ENCODE data around the gene MYO9B. TPM values are rescaled to one million over a fixed set of nuclear protein-coding genes. Genes with fewer than 3 reads are reported as not detected.

The MYO9B gene
- total and polyA plus RNA-seq, 8 donors = 56.5 to 149 (median 66.0) TPM

- Histone ChIP-seq H3K27me3 (no peaks in the 10 kb centered on the region), H3K36me3 (peaks cover 0 to 43% of the 10 kb centered on the region in 2 donors)
- intact Hi-C loops (cut with DNase I) = no loop called here
These were observed 159.9 kb downstream of the MYO9B start for GRCh38 chr19:17235300-17235970.

GRCh38 chr19:17235971-17236777, 160.6 kb downstream of the MYO9B start:
- no peaks in the 10 kb centered on the region for H3K27me3 ChIP-seq
- H3K36me3 ChIP-seq = peaks cover 0 to 36% of the 10 kb centered on the region in 2 donors
- intact Hi-C loops (cut with DNase I) = no loop called here
- H3K4me3 ChIP-seq = peak overlapping the region; percentile 41 to 53
- no peaks in the 10 kb centered on the region for H3K9me3 ChIP-seq
- DNase-seq = peak in 1 of 4 donors; percentile 59
- ATAC-seq = peak; percentile 31
- peak overlapping the region; percentile 69 to 72 for H3K27ac ChIP-seq
- peaks cover 18 to 27% of the 10 kb centered on the region in 2 donors for H3K4me1 ChIP-seq
- no peak for TF ChIP-seq CTCF (IDR thresholded peaks at IDR 0.05)

More at GRCh38 chr19:17235300-17235970, 159.9 kb downstream of the MYO9B start:
- H3K4me3 ChIP-seq = peak overlapping the region; percentile 41 to 53
- peaks cover 18 to 27% of the 10 kb centered on the region in 2 donors for H3K4me1 ChIP-seq
- DNase-seq = peak; percentile 64 to 95 (median 82)
- ATAC-seq = peak; percentile 89
- peak; percentile 27 to 46 for TF ChIP-seq CTCF (IDR thresholded peaks at IDR 0.05)
- peak overlapping the region; percentile 69 to 72 for H3K27ac ChIP-seq
- no peaks in the 10 kb centered on the region for H3K9me3 ChIP-seq

GRCh38 chr19:17236811-17237543, 161.4 kb downstream of the MYO9B start:
- H3K4me3 ChIP-seq = no peak overlapping the region
- DNase-seq = no peak
- peaks cover 0 to 28% of the 10 kb centered on the region in 2 donors for H3K36me3 ChIP-seq
- no peaks in the 10 kb centered on the region for H3K27me3 ChIP-seq
- no peaks in the 10 kb centered on the region for H3K9me3 ChIP-seq
- no peak for ATAC-seq
- intact Hi-C loops (cut with DNase I) = no loop called here
- TF ChIP-seq CTCF (IDR thresholded peaks at IDR 0.05) = no peak
- H3K4me1 ChIP-seq = peaks cover 18 to 28% of the 10 kb centered on the region in 2 donors
- peak overlapping the region in 1 of 2 donors; percentile 61 for H3K27ac ChIP-seq

- peaks cover 0 to 18% of the 10 kb centered on the region in 2 donors for H3K36me3 ChIP-seq
- no peaks in the 10 kb centered on the region for H3K27me3 ChIP-seq
- H3K4me1 ChIP-seq = peaks cover 19 to 38% of the 10 kb centered on the region in 2 donors
- TF ChIP-seq CTCF (IDR thresholded peaks at IDR 0.05) = no peak
- no peaks in the 10 kb centered on the region for H3K9me3 ChIP-seq
- ATAC-seq = no peak
- H3K27ac ChIP-seq = no peak overlapping the region
- intact Hi-C loops (cut with DNase I) = no loop called here
- DNase-seq = no peak
- no peak overlapping the region for H3K4me3 ChIP-seq
These were observed 162.4 kb downstream of the MYO9B start for GRCh38 chr19:17237747-17238706.
